GM12801 (cell line): Measurements from ENCODE around the gene FBLN5.

ENCODE experiments used
- CTCF ChIP-seq: IDR thresholded peaks from one replicate; pipeline ENCODE4 v1.5.1; 2011; ENCODE audit warnings: control low read depth; ENCODE audit not compliant: insufficient read length; ENCODE audit errors: extremely low read depth

FBLN5 gene

GRCh38 chr14:91882776-91883175 lies 64.7 kb downstream of the FBLN5 start:
- TF ChIP-seq CTCF: no peak

- no peak for TF ChIP-seq CTCF
Observed at GRCh38 chr14:91882369-91882768, 65.1 kb downstream of the FBLN5 start.

- no peak for TF ChIP-seq CTCF
Observed at GRCh38 chr14:91879196-91879595, 68.3 kb downstream of the FBLN5 start.

GRCh38 chr14:91878274-91878673 lies 69.2 kb downstream of the FBLN5 start:
- no peak for TF ChIP-seq CTCF

- TF ChIP-seq CTCF: no peak
Observed at GRCh38 chr14:91877376-91877915, 70.0 kb downstream of the FBLN5 start.

GRCh38 chr14:91876492-91876891 lies 71.0 kb downstream of the FBLN5 start:
- no peak for TF ChIP-seq CTCF

GRCh38 chr14:91875525-91876286 lies 71.8 kb downstream of the FBLN5 start:
- no peak for TF ChIP-seq CTCF
